HCT116 (cell line): ENCODE results near the gene PASD1. TPM values are rescaled to one million over a fixed set of nuclear protein-coding genes. Genes with fewer than 3 reads are reported as not detected.

Experiments used
- ATAC-seq: fragments of 200-7000 bp; cut with Tn5 transposase; 2 replicates; pipeline ENCODE4 v1.9.1; 2020; ENCODE audit warnings: mild to moderate bottlenecking, moderate library complexity
- BruUV-seq: library from RNA; stranded (reverse); fragments of 400-500 nt; replicated peaks from 2 replicates; lab custom pipeline; 2021; lab: Mats Ljungman, UMichigan
- CTCF ChIA-PET: fragments of 300-600 bp; sonication (Branson Sonifier 250); formaldehyde crosslinking; loops from one replicate; lab custom pipeline; 2021; ENCODE audit warnings: antibody characterized with exemption; lab: Charles Lee
- POLR2A ChIA-PET: fragments of 300-600, 350-600 bp; sonication (Branson Sonifier 250); formaldehyde crosslinking; loops from one replicate; lab custom pipeline; 2021; ENCODE audit warnings: antibody characterized with exemption; lab: Charles Lee
- RAD21 ChIA-PET, 2 experiments: fragments of 300-600 bp; sonication (Branson Sonifier 250); formaldehyde crosslinking; loops; one replicate each; lab custom pipeline; 2023; ENCODE audit warnings: low total read pairs in 2 of 2; ENCODE audit not compliant: uncharacterized antibody in 2 of 2, unreplicated experiment in 2 of 2, low non-redundant PET in 1 of 2; lab: Charles Lee
- DNase-seq: peaks from one replicate; pipeline ENCODE4 v3.0.0-alpha.2; 2010; ENCODE audit warnings: low read depth, low spot score
- H2AFZ ChIP-seq: fragments of 200-600 bp; shearing (Covaris generic), sonication (generic); 2 replicates; pipeline ENCODE4 v1.6.1; 2017; ENCODE audit warnings: low read depth, mixed run types, mixed read lengths, antibody characterized with exemption, low read length; ENCODE audit not compliant: poor library complexity, severe bottlenecking
- H3K27ac ChIP-seq: 2 replicates; pipeline ENCODE4 v1.5.1; 2012; ENCODE audit warnings: low read depth, low read length
- H3K27me3 ChIP-seq: fragments of 200-600 bp; sonication (generic); 2 replicates; pipeline ENCODE4 v1.6.1; 2016; ENCODE audit warnings: mixed run types, low read length, mixed read lengths; ENCODE audit not compliant: insufficient read depth
- H3K36me3 ChIP-seq, 2 experiments: fragments of 200-500 bp in 1 of 2; fragments of 200-600 bp in 1 of 2; sonication (Bioruptor generic) in 1 of 2; sonication (generic) in 1 of 2; 2 replicates each; pipeline versions ENCODE4 v1.5.1 to v1.6.1; 2014 to 2016; ENCODE audit warnings: low read length in 2 of 2, inconsistent platforms in 1 of 2, mixed read lengths in 1 of 2, mixed run types in 1 of 2; ENCODE audit not compliant: insufficient read depth in 2 of 2, control insufficient read depth in 1 of 2
- H3K4me1 ChIP-seq, 2 experiments: fragments of 200-600 bp in 1 of 2; sonication (generic) in 1 of 2; 2 replicates each; pipeline versions ENCODE4 v1.5.1 to v1.6.1; 2012 to 2017; ENCODE audit warnings: low read length in 2 of 2, inconsistent platforms in 1 of 2, mild to moderate bottlenecking in 1 of 2, mixed read lengths in 1 of 2, mixed run types in 1 of 2, moderate library complexity in 1 of 2; ENCODE audit not compliant: insufficient read depth in 2 of 2, control insufficient read depth in 1 of 2
- H3K4me2 ChIP-seq: fragments of 200-600 bp; sonication (generic); 2 replicates; pipeline ENCODE4 v1.6.1; 2017; ENCODE audit warnings: mixed run types, low read length, mixed read lengths
- H3K4me3 ChIP-seq, 2 experiments: fragments of 200-600 bp in 1 of 2; sonication (generic) in 1 of 2; replicated peaks in 1 of 2; 2 replicates each; pipeline ENCODE4 v1.5.1; 2011 to 2016; ENCODE audit warnings: low read length in 2 of 2, control low read depth in 1 of 2, low read depth in 1 of 2, mild to moderate bottlenecking in 1 of 2, mixed read lengths in 1 of 2, mixed run types in 1 of 2
- H3K79me2 ChIP-seq: fragments of 200-600 bp; sonication (generic); 2 replicates; pipeline ENCODE4 v1.6.1; 2017; ENCODE audit warnings: mild to moderate bottlenecking, mixed run types, low read length, moderate library complexity, mixed read lengths; ENCODE audit not compliant: insufficient read depth
- H3K9ac ChIP-seq: fragments of 200-600 bp; sonication (generic); 2 replicates; pipeline ENCODE4 v1.6.1; 2016; ENCODE audit warnings: low read length, mixed read lengths
- H3K9me2 ChIP-seq: fragments of 200-600 bp; sonication (generic), shearing (Covaris generic); 2 replicates; pipeline ENCODE4 v1.6.1; 2017; ENCODE audit warnings: mixed run types, mild to moderate bottlenecking, moderate library complexity; ENCODE audit not compliant: insufficient read depth
- H3K9me3 ChIP-seq, 2 experiments: fragments of 200-500 bp in 1 of 2; fragments of 200-600 bp in 1 of 2; sonication (Bioruptor generic) in 1 of 2; sonication (generic) in 1 of 2; 2 replicates each; pipeline ENCODE4 v1.6.1; 2014 to 2017; ENCODE audit warnings: low read length in 2 of 2, mixed read lengths in 2 of 2, inconsistent platforms in 1 of 2, low read depth in 1 of 2, mild to moderate bottlenecking in 1 of 2, mixed run types in 1 of 2, moderate library complexity in 1 of 2; ENCODE audit not compliant: control insufficient read depth in 1 of 2, insufficient read depth in 1 of 2
- H4K20me1 ChIP-seq: fragments of 200-600 bp; sonication (generic), shearing (Covaris generic); 2 replicates; pipeline ENCODE4 v1.6.1; 2017; ENCODE audit warnings: mixed run types, mild to moderate bottlenecking, moderate library complexity; ENCODE audit not compliant: insufficient read depth
- CBX3 ChIP-seq: IDR thresholded peaks from 2 replicates; pipeline ENCODE4 v1.6.1; 2012; ENCODE audit warnings: low read depth
- ELF1 ChIP-seq: IDR thresholded peaks from 2 replicates; pipeline ENCODE4 v1.6.1; 2012; ENCODE audit warnings: low read depth, borderline replicate concordance
- EZH2 ChIP-seq: fragments of 200-600 bp; sonication (generic); IDR thresholded peaks from 2 replicates; pipeline ENCODE4 v1.6.1; 2017; ENCODE audit warnings: antibody characterized with exemption, mixed run types
- FOSL1 ChIP-seq: IDR thresholded peaks from 2 replicates; pipeline ENCODE4 v1.6.1; 2012; ENCODE audit warnings: low read depth
- JUND ChIP-seq: IDR thresholded peaks from 2 replicates; pipeline ENCODE4 v1.6.1; 2012
- POLR2A ChIP-seq: IDR thresholded peaks from 2 replicates; pipeline ENCODE4 v1.7.0; 2011; ENCODE audit warnings: borderline replicate concordance; ENCODE audit not compliant: insufficient read depth, insufficient read length; ENCODE audit errors: extremely low read depth
- RAD21 ChIP-seq: IDR thresholded peaks from 2 replicates; pipeline ENCODE4 v1.6.1; 2012; ENCODE audit warnings: low read depth, mild to moderate bottlenecking
- SRF ChIP-seq: IDR thresholded peaks from 2 replicates; pipeline ENCODE4 v1.6.1; 2012; ENCODE audit warnings: low read depth
- TCF7L2 ChIP-seq: IDR thresholded peaks from 2 replicates; pipeline ENCODE4 v1.7.0; 2011; ENCODE audit warnings: borderline replicate concordance, inconsistent platforms; ENCODE audit not compliant: insufficient read depth, insufficient read length; ENCODE audit errors: extremely low read depth
- ZFX ChIP-seq: fragments of 450-650 bp; IDR thresholded peaks from 2 replicates; pipeline ENCODE4 v1.6.1; 2017
- intact Hi-C: fragments of 100-400 bp; cut with micrococcal nuclease; formaldehyde crosslinking; loops from 2 replicates; pipeline ENCODE4 v1.10.0; 2022
- total RNA-seq: library from RNA; stranded (reverse); gene quantifications from one replicate; pipeline ENCODE4 v1.2.1, GENCODE V29; 2021; ENCODE audit not compliant: unreplicated experiment
- TF ChIP-seq, protein P1 (sequence below): IDR thresholded peaks from 2 replicates; pipeline ENCODE4 v1.6.1; 2012
- TF ChIP-seq, protein P2 (sequence below): IDR thresholded peaks from 2 replicates; pipeline ENCODE4 v1.6.1; 2012; ENCODE audit warnings: low read depth

The PASD1 gene
- total RNA-seq, 1 experiment from 2014 or later, result not detected

- Histone ChIP-seq H3K36me3 (no peaks in the 10 kb centered on the region), H3K4me1 (no peaks in the 10 kb centered on the region), H4K20me1 (no peaks in the 10 kb centered on the region), H3K27me3 (no peaks in the 10 kb centered on the region), H3K4me2 (no peak overlapping the region), H3K27ac (no peak overlapping the region), H3K9me3 (no peaks in the 10 kb centered on the region), H3K9me2 (no peaks in the 10 kb centered on the region), H3K9ac (no peak overlapping the region), H3K4me3 (no peak overlapping the region)
- ATAC-seq, result no peak
- RAD21 ChIA-PET, result no interaction called here
- DNase-seq, result no peak
- CTCF ChIA-PET, result no interaction called here
- TF ChIP-seq, protein P1, sequence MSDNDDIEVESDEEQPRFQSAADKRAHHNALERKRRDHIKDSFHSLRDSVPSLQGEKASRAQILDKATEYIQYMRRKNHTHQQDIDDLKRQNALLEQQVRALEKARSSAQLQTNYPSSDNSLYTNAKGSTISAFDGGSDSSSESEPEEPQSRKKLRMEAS, result no peak
- no peak for TF ChIP-seq ELF1
- no peak for TF ChIP-seq CBX3
- no peak for TF ChIP-seq SRF
- no peak for TF ChIP-seq FOSL1
- no peak for TF ChIP-seq TCF7L2
- no peak for TF ChIP-seq JUND
- TF ChIP-seq ZFX, result no peak
- no peak for TF ChIP-seq EZH2
- no peak for TF ChIP-seq POLR2A
- TF ChIP-seq RAD21, result no peak
- TF ChIP-seq, protein P2, sequence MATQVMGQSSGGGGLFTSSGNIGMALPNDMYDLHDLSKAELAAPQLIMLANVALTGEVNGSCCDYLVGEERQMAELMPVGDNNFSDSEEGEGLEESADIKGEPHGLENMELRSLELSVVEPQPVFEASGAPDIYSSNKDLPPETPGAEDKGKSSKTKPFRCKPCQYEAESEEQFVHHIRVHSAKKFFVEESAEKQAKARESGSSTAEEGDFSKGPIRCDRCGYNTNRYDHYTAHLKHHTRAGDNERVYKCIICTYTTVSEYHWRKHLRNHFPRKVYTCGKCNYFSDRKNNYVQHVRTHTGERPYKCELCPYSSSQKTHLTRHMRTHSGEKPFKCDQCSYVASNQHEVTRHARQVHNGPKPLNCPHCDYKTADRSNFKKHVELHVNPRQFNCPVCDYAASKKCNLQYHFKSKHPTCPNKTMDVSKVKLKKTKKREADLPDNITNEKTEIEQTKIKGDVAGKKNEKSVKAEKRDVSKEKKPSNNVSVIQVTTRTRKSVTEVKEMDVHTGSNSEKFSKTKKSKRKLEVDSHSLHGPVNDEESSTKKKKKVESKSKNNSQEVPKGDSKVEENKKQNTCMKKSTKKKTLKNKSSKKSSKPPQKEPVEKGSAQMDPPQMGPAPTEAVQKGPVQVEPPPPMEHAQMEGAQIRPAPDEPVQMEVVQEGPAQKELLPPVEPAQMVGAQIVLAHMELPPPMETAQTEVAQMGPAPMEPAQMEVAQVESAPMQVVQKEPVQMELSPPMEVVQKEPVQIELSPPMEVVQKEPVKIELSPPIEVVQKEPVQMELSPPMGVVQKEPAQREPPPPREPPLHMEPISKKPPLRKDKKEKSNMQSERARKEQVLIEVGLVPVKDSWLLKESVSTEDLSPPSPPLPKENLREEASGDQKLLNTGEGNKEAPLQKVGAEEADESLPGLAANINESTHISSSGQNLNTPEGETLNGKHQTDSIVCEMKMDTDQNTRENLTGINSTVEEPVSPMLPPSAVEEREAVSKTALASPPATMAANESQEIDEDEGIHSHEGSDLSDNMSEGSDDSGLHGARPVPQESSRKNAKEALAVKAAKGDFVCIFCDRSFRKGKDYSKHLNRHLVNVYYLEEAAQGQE, result no peak
- TF ChIP-seq, all 23 proteins: peak for 0
- intact Hi-C loops, result no loop called here
- H3K79me2 ChIP-seq, result no peaks in the 10 kb centered on the region
- H2AFZ ChIP-seq, result no peak overlapping the region
- POLR2A ChIA-PET, result no interaction called here
- BruUV-seq, result no TSS peak
Observed at GRCh38 chrX:151694121-151694520, 130.6 kb downstream of the PASD1 start.
